HG02943 (cell line): ENCODE data around the gene GRID2.

Experiments
- ATAC-seq: cut with Tn5 transposase; IDR thresholded peaks from one replicate; pipeline ENCODE4 v1.9.1; 2021; ENCODE audit warnings: mild to moderate bottlenecking, low read depth, moderate library complexity; ENCODE audit not compliant: unreplicated experiment

The GRID2 gene

GRCh38 chr4:93710101-93710846, 1406.5 kb downstream of the GRID2 start:
- ATAC-seq = no peak

DNA sequence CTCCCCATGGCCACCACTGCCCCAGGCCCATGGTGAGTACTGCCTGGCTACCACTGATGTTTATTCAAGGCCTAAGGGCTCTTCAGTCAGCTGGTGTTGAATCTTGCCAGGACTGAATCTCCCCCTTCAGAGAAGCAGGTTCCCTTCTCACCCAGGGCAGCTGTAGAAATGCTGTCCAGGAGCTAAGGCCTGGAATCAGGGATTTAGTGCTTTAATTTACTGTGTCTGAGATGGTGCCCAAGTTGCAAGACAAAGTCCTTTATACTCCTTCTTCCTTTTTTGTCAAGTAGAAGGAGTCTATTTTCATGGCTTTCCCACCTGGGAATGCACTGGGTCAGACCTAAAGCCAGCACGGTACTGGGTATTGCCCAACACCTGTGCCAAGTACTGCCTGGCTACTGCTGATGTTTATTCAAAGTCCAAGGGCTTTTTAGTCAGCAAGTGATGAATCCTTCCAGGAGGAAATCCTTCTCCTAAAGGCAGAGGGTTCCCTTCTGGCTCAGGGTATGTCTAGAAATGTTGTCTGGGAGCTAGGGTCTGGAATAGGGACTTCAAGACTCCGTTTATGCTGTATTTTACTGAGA, 1407.2 kb downstream of the GRID2 start:
- no peak for ATAC-seq

DNA sequence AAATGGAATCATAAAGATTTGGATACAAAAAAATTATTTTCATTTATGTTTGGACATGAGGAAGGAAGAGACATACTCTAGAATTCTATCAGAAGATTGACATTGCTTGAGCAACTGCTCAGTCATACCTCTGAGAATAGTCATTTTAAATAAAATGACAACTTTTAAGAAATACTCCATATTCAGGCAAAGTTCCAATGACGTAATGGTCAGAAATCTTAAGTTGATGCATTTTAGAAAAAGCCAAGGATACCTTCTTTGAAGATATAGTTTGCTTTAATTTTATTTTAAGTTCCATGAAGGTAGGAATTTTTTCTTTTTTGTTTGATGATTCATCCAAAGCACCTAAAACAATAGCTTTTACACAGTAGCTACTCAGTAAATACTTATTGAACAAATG, 1414.5 kb downstream of the GRID2 start:
- no peak for ATAC-seq

DNA sequence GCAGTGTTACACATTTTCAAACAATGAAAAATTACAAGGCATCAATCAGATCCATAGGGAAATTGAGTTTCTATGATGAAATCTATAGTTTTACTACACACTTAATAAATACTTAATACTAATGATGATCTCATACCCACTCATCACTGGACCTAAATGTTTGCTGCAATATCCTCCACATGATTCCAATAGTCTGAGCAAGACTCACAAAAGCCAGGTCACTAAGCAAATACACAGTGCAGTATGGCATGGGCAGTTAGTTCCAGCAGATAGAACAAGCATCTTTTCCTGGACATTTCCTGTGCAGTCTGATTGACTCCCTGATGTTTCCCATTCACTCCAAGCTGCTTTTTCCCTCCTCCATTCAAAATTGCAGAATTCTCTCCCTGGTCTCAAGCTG, 1415.8 kb downstream of the GRID2 start:
- no peak for ATAC-seq

DNA sequence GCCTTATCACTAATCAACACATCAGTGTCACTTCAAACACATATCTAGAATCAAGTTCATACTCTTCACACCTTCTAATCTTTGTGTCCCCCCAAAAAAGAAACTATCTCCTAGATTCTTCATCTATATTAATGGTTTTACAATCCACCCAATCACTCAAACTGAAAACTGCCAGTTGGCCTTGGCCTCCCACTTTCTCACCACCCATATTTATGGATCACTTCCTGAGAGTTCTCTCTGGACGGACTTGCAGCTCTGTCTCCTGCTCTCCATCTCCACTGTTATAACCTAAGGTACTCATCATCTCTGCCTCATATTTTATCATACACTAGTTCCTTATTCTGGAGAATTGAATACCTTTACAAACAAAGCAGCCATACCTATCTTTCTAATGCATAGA, 1418.7 kb downstream of the GRID2 start:
- no peak for ATAC-seq

DNA sequence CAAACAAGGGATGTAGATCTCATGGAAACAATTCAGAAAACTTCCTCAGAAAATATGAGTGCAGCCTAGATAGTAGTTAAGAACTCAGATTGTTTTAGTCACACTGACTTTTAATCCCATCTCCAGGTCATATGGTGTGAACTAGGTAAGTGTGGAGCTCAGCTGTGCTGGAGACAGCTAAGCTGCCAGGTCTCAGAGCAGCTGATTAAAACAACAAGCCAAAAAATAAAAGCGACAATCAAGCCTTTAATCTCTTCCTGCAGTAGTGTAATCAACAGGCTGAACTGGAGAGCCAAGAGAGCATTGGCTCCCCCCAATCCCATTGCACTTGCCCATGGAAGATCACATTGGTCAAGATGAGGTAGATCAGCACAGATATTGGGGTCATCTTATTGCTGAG, 1426.5 kb downstream of the GRID2 start:
- no peak for ATAC-seq

- no peak for ATAC-seq
Observed at GRCh38 chr4:93730760-93731159, 1427.0 kb downstream of the GRID2 start.

DNA sequence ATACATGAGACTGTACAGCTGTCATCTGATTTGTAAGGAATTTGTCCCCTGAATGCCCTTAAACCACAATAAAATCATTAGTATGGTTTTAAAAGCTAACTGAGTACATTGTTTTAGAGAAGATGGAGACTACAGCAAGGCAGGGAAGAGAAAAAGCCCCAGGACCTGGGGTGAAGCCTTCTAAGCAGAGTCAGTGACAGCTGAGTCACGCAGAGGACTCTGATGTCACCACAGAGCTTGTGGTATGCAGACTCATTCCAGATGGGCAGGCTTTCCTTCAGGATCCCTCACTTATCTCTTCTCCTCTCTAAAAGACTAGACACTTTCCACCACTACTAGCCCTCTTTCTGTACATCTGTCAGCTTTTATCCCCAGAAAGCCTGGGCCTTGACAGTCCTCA, 1427.7 kb downstream of the GRID2 start:
- ATAC-seq = no peak

- ATAC-seq = no peak
Observed at GRCh38 chr4:93732509-93732908, 1428.7 kb downstream of the GRID2 start.

GRCh38 chr4:93740890-93741289, 1437.1 kb downstream of the GRID2 start:
- ATAC-seq = no peak

DNA sequence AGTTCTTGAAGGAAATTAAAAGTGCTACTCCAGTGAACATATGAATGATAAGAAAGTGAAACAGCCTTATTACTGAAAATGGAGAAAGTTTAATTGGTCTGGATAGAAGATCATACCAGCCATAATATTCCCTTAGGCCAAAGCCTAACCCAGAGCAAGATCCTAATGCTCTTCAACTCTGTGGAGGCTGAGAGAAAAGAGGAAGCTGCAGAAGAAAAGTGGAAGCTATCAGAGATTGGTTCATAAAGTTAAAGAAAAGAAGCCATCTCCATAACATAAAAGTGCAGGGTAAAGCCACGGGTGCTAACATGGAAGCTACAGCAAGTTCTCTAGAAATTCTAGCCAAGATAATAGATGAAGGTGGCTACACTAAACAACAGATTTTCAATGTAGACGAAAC, 1439.3 kb downstream of the GRID2 start:
- no peak for ATAC-seq

GRCh38 chr4:93743635-93744034, 1439.9 kb downstream of the GRID2 start:
- no peak for ATAC-seq

DNA sequence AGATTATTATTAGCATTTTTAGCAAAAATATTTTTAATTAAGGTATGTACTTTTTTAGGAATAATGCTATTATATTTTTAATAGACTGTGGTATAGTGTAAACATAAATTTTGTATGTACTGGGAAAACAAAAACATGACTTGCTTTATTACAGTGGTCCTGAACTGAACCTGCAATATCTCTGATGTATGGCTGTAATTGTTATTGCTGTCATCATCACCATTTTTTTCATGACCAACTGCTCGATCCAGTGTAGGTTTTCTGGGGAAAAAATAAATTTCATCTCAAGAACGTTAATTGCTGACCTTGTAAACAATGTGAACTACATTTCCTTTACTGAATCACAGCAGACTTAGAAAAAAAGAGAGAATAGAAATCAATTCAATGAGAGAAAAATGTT, 1441.2 kb downstream of the GRID2 start:
- no peak for ATAC-seq

GRCh38 chr4:93746031-93746430, 1442.3 kb downstream of the GRID2 start:
- no peak for ATAC-seq

- ATAC-seq = no peak
Observed at GRCh38 chr4:93747220-93747619, 1443.5 kb downstream of the GRID2 start.

GRCh38 chr4:93748373-93749291, 1444.9 kb downstream of the GRID2 start:
- peak; percentile 8 for ATAC-seq

DNA sequence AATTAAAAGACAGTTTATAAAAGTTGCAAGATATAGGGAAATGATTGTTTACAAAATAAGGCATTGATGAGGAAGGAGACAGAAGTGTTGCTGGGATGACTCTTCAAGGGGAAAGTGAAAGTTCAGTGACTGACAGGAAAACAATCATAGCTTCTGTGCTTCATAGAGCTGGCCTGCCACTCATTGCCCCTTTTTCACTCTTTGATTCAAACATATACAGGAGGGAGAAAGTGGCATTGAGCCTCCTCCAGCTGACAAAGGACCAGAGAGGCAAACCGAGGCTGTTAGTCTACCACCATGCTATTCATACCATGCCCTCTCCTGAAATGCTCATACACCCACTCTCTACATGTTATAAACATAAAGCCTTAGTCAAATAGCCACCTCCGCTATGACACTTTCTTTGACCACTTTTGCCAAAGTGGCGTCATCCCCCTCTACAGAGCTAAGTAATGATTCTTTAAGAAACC, 1445.6 kb downstream of the GRID2 start:
- ATAC-seq = peak; percentile 69

DNA sequence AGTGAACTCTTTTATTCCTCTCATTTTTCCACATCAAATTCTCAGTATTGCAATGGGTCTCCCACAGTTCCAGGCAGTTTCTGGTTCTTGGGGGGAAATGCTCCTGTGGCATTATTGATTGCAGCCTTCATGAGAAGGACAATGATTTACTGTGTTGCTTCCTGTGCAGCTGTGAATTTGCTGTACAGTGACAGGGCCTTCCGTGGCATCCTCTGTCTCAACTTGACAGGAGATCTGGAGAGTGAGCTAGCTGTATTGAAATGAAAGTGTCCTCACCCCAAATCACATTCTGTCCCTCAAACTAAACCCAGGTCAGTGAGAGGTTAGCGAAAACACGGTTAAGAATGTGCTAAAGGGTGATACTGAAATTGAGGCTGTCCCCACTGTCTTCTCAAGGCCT, 1447.6 kb downstream of the GRID2 start:
- peak; percentile 54 for ATAC-seq

GRCh38 chr4:93756101-93756500, 1452.3 kb downstream of the GRID2 start:
- ATAC-seq = no peak

DNA sequence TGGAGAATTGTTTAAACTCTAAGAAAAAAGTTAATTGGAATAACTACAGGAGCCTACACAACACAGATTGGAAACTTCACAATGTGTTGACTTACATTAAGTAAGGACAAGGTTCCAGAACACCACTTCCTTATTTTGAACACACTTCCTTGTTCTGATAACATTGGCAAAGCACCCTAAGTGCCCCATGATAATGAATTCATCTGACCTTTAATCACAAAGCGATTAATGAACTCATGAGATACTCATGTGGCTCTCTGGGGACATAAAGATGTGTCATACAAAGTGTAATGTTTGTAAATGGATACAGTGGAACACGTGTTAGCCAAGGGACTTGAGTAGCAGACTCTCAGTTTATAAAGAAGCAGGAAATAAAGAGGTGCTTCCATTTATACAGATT, 1455.7 kb downstream of the GRID2 start:
- no peak for ATAC-seq

DNA sequence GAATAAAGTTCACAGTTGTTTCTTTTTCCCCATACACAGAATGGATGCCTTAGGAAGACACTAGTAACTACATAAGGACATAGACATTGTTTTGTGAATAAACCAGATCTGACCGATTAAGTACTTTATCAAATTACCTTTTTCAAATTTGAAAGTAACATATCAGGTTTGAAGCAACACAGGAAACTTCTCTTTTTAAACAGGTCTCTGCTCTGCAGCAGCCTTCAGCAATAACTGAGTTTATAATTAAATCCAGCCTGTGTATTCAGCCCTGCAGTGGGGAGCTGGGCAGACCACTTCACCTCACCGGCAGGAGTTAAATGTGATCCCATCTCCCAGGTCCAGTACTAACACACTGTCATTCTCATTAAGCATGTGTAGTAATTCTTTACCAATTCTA, 1456.5 kb downstream of the GRID2 start:
- no peak for ATAC-seq
